ENCODE results near the gene TFCP2L1.
"Not testable (repeated sequence)": the region's sequence is repeated elsewhere in the genome, so short reads cannot be mapped to it uniquely, and the experiment has no call there.

The TFCP2L1 gene

GRCh38 chr2:121294881-121295840 is 10.2 kb upstream of the TFCP2L1 start:
- DNase-seq, result no peak

DNA sequence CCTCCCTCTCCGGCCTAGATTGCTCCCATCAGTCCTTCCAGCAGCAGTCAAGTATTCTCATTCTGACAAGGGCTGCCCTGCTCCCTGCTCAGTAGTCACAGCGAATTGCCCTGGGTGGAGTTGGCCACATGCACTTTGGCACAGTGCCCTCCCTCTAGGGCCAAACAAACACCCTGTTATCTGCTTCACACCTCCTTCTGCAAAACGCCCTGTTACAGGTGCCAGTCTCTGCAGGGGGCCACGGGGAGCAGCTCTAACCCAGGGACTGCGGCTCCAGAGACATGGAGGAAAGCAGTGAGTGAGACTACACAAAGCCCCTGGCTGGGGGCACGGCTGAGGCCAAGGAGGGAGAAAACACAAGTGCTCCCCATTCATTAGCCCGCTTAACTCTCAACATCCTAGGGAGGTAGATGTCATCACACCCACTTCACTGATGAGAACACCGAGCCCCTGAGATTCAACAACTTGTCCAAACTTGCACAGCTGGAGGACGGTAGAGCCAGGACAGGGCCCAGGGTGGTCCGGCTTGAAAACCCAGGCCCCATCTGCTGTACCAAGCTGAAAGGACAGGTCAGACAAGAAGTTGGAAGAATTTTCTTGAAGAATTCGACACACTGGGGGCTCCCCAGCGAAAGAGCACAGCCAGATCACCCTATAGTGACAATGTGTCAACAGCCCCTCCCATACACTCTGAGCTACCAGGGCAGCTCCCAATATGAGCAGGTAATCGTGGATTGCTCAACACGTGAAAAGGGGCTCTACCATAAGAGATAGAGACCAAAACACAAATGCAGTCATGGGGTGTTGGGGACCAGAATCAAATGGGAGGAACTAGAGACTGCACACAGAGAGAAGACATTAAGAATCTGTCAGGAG is 8.7 kb upstream of the TFCP2L1 start:
- DNase-seq, result no peak

DNA sequence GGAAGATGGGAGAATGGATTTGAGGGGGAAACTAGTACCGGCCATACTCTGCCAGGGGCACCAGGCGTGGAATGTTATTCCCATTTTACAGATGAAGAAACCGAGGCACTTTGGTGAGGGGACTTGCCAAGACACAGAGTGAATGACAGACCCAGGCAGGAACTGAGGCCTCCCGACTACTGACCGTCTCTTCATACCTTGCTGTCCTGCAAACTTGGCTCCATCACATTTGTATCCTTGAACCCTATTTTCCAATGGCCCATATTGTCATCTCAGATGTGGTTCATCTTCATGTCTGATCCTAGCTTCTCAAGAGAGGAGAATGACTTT is 6.2 kb upstream of the TFCP2L1 start:
- DNase-seq, result no peak

- no peak for DNase-seq
These were observed 4.3 kb upstream of the TFCP2L1 start for GRCh38 chr2:121289271-121289670.

GRCh38 chr2:121288454-121289231 is 3.6 kb upstream of the TFCP2L1 start:
- DNase-seq, result no peak

DNA sequence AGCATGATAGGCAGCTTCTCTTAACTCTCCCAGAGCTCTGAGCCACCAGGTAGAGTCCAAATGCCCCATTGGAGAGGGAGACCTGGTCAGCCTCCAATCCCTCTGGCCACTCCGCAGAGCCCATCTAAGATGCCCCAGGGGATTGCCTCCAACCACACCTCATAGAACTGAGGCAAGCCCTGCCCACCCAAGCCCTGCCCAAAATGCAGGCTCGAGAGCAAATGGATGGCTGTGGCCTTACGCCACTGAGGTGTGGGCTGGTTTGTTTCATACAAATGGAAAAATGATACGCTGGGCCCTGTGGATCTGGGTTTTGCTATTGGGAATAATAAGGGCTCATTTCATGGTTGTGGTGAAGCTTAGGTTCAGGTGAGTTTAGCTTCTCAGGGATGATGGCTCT is 3.0 kb upstream of the TFCP2L1 start:
- DNase-seq, result no peak

DNA sequence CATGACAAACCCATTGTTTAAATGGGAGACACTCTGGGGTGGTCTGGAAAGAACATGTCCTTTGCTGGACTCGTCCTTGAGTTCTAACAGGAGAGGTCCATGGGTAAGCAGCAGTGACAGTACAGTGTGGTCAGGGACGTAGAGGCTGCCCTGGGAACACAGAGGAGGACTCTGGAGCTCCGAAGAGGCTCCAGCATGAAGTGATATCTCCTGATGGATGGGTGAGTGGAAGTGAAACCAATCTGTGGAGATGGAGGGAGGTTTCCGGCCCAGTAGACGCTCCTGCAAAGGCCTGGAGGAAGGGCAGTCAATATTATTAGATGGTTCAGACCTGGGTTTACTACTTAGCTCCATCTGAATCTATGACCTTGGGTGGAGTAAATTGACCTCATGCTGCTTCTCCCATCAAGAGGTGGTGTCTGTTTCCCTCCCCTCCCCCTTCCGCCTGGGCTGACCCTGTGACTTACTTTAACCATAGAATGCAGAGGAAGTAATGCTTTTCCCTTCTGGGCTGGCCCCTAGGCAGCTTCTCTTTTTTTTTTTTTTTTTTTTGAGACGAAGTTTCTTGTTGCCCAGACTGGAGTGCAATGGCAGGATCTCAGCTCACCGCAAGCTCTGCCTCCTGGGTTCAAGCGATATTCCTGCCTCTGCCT is 2.3 kb upstream of the TFCP2L1 start:
- DNase-seq, result no peak

GRCh38 chr2:121286506-121286905 is 1.5 kb upstream of the TFCP2L1 start:
- no peak for DNase-seq

DNA sequence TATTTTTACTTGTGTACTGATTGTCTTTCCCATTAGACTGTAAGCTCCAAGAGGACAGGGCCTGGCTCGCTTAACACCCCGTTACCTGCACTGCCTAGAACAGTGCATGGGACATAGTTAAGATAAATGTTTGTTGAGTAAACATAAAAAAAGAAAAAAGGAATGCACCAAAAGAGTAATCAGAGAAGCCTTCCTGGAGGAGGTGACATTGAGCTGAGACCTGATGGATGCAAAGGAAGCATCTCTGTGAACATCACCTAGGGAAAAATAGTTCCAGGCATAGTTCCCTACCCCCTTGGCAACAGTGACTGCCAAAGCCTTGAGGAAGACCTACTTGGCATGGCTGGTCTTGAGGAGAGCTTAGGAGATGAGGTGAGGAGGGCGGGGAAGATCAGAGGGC is 924 bp upstream of the TFCP2L1 start:
- no peak for DNase-seq

- no peak for DNase-seq
These were observed 1.1 kb downstream of the TFCP2L1 start for GRCh38 chr2:121283670-121284462.

GRCh38 chr2:121282800-121283385 is 2.1 kb downstream of the TFCP2L1 start:
- DNase-seq, result no peak

- DNase-seq, result no peak
These were observed 3.3 kb downstream of the TFCP2L1 start for GRCh38 chr2:121281694-121282093.

GRCh38 chr2:121281107-121281506 is 3.9 kb downstream of the TFCP2L1 start:
- DNase-seq, result no peak

GRCh38 chr2:121279476-121280220 is 5.4 kb downstream of the TFCP2L1 start:
- no peak for DNase-seq

DNA sequence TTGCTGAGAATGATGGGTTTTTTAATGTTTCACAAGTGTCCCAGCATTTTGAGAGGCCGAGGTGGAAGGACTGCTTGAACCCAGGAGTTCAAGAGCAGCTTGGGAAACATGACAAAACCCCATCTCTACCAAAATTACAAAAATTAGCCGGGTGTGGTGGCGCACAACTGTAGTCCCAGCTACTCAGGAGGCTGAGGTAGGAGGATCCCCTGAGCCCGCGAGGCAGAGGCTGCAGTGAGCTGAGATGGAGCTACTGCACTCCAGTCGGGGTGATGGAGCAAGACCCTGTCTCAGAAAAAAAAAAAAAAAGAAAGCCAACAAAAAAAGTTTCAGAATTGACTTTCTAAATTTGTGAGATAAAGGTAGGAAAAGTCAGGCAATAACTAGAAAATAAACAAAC is 8.7 kb downstream of the TFCP2L1 start:
- DNase-seq, result no peak

- DNase-seq, result no peak
These were observed 11.9 kb downstream of the TFCP2L1 start for GRCh38 chr2:121273116-121273515.

DNA sequence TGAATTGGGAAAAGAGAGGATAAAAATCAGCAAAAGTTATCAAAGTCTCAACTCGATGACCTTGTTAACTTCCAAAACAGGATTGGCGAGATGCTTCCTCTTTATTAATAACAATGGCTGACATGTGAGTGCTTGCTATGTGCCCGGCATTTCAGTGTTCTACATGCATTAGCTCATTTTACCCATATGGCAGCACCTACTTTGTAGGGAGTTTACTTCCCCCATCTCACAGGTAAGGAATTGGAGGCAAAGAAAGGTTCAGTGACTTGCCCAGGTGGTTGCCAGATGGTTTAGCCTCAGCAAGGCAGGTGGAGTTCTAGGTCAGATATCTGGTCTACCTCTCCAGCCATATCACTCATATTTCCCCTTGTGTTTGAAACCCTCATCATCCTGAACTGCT is 12.4 kb downstream of the TFCP2L1 start:
- DNase-seq, result no peak

GRCh38 chr2:121269436-121269835 is 15.6 kb downstream of the TFCP2L1 start:
- not testable (repeated sequence) for DNase-seq

DNA sequence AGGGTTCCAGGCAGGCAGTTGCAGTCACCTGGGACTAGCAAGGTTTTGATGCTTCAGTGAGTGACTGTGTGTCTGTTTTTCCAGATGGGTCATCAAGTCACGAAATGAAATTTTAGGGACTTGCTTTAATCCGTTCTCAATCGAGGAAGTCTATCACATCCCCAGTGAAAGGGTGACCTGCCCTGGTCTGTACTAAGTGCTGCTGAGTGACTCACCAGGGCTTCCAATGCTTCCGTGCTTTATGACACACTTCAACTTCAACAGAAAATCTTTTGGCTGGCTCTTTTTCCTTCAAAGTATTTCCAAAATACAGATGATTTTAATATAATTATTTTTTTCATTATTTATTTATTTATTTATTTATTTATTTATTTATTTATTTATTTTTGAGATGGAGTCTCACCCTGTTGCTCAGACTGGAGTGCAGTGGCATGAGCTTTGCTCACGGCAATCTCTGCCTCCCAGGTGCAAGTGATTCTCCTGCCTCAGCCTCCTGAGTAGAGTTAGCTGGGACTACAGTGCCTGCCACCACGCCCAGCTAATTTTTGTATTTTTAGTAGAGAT is 18.4 kb downstream of the TFCP2L1 start:
- no peak for DNase-seq

All from NCI-H187 (cell line).